NK-92 (cell line): Measurements from ENCODE around the gene ENPP3.
"Not testable (repeated sequence)": the region's sequence is repeated elsewhere in the genome, so short reads cannot be mapped to it uniquely, and the experiment has no call there.

Source experiments
- DNase-seq: peaks from one replicate; lab custom pipeline; 2025; ENCODE audit not compliant: unreplicated experiment; lab: John Stamatoyannopoulos, UW

ENPP3 gene

DNA sequence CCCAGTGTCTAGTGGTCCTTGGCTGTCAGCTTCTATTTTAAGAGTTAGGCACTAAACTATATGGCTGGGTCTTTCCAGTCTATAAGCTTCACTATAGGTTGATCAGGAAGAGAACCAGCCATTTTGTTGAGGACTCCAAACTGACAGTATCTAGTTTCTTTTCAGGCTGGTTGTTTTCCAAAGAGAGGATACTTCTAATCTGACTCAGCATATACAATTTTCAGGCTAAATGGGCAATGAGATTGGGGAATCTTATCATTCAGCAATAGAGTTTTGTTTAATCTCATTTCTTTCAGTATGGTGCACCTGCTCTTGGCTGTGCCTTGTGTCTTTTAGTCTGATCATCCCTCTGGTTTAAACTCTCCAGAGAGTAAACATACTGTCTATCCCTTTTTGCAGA, 94.1 kb downstream of the ENPP3 start:
- no peak for DNase-seq

DNA sequence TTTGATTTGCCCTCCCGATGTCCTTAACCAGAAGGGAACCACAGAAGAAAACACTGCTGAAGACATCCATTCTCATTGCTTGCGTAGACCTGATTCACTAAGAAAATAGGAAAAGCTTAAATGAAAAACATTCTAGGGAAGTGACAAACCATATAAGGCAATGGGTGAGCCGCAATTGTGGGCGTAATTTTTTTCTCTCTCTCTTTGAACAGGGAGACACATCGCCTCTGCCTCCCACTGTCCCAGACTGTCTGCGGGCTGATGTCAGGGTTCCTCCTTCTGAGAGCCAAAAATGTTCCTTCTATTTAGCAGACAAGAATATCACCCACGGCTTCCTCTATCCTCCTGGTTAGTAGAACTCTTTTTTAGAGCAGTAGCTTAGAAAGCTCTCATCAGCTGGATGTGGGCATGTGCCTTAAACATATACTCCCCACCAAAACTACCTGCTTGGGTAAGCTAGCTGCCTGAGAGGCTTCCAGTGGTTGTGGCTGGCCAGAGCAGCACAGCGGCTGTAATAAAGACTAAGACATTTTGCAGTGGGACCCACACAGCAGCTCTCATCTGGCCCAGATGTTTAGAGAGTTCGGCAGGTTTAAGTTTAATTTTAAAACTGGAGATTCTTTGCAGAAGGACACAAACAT, 96.4 kb downstream of the ENPP3 start:
- DNase-seq: no peak

DNA sequence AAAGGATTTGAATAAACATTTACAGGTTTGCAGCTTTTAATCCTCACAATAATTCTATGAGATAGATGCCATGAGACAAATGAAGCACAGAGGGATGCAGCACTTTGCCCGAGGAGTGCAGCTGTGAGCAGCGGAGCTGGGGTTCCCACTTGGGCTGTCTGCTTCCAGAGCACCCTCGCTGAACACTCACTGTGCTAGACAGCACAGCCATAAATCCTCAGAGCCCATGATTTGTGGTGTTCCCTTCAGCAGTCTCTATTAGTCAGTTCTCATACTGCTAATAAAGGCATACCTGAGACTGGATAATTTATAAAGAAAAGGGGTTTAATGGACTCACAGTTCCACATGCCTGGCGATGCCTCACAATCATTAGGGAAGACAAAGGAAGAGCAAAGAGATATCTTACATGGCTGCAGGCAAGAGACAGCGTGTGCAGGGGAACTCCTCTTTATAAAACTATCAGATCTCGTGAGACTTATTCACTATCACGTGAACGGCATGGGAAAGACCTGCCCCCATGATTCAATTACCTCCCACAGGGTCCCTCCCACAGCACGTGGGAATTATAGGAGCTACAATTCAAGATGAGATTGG, 99.0 kb downstream of the ENPP3 start:
- DNase-seq: no peak

DNA sequence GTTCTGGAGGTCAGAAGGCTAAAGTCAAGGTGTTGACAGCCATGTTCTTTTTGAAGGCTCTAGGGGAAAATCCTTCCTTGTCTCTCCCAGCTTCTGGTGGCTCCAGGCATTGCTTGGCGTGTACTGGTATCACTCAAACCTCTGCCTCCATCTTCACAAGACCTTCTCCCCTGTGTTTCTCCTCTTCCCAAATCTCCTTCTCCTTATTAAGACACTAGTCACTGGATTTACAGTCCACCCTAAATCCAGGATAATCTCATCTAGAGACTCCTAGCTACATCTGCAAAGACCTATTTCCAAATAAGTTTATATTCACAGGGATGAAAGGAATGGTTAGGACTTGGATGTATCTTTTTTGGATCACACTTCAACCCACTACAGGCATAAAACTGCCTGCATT, 99.7 kb downstream of the ENPP3 start:
- DNase-seq: no peak

DNA sequence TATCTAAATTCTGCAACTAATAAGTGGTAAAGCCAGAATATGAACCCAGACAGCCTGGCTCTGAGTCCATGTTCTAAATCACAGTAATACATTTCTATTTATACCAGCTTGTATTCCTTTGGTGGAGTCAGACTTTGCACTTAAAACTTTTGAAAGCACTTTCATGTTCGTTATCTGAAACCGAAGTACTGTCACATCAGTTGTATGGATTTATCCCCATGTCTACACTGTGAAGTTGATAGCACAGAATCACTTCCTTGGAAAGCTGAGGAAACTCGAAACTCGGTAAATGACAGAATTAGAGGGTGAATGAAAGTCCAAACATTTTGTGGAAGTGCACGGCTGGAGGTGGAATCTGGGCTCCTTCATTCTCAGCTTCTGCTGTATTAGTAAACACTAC, 102.0 kb downstream of the ENPP3 start:
- no peak for DNase-seq

DNA sequence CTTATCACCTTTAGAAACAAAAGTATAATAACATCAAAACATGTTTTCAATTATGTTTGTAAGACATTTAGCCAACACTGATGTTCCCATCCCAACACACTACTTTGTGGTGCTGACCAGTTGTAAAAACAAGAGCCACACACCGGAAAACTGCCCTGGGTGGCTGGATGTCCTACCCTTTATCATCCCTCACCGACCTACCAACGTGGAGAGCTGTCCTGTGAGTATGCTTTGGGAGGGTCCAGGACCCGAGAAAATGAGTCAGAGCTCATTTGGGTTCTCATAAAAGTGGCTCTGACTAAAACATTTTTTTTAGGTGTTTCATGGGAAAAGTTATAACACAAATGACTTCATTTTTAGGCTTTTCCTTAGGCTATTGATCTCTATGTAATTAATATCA, 103.1 kb downstream of the ENPP3 start:
- no peak for DNase-seq

DNA sequence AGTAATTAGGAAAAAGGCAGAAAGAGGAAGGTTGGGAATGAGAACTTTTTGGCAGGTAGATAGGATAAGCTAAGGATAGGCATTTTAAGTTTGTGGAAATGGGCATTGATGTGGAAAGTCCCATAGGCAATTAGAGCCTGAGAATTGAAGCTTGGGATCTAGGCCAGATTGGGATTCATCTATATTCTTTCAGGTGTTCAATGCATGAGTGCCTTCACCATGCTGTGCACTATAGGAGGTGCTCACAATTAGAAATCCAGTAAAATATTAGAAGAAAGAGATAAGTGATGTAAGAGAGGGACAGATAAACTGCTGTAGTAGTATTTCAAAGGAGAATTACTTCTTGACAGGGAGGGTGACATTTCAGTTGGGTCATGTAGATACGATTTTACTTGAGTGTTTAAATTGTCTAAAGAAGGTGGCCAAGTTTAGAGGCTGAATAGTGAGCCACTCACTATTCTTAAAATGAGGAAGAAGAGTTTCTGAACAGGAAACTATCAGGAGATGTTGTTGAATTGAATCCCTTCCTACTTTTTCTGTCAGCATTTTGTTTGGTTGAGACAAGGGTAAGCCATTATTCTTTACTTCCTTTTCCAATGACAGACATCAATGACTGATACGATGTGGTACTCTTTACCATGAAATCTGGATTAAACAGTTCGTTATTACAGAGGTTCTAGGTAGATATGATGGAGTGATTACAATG, 104.7 kb downstream of the ENPP3 start:
- no peak for DNase-seq

DNA sequence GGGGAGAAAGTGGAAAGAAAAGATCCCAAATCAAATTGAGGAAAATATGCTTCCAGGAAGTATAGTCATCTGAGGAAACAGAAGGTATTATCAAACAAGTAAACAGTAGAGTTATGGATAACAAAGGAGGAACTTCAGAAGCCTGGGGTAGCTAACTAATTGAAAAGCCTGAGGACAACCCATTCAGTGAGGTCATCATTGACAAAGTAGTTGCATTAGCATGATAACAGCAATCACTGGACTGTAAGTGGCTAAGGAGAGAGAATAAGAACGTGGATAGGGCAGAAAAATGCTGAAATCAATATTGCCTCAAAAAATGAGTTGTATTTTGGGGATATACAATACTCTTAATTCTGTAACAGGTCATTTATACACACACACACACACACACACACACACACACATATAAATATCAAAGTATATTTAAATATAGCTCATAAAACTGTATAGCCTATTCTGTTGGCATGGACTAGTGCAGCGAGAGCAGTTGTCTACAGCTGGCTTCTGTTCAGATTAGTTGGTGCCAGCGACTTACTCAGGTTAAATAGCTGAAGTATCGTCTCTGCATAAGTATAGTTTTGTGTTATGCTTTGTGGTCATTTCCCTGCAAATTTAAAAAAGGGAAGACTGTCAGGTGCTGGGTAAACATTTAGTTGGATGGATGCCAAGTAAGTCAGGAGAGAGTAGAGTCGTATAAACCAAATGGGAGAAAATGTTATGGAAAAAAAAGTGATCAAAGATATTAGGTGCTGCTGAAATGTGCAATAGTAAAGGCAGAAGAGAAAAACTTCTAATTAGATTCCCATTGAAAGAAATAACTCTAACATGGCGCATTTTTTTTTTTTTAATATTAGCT, 107.6 kb downstream of the ENPP3 start:
- DNase-seq: no peak

DNA sequence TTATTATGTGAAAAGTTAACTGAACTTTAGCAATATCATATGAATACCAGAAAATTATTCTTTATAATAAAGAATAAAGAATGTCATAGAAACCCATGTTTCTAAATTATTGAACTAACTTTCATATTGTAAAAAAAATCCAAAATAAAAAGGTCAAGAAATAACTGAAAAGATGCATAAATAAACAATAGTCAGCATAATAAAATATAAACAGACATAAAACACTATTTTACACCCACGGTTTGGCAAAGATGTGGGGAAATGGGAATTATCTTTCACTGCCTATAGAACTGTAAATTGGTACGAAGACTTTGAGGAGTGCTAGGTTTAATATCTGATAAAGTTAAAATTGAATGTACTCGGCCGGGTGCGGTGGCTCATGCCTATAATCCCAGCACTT, 108.4 kb downstream of the ENPP3 start:
- DNase-seq: no peak

DNA sequence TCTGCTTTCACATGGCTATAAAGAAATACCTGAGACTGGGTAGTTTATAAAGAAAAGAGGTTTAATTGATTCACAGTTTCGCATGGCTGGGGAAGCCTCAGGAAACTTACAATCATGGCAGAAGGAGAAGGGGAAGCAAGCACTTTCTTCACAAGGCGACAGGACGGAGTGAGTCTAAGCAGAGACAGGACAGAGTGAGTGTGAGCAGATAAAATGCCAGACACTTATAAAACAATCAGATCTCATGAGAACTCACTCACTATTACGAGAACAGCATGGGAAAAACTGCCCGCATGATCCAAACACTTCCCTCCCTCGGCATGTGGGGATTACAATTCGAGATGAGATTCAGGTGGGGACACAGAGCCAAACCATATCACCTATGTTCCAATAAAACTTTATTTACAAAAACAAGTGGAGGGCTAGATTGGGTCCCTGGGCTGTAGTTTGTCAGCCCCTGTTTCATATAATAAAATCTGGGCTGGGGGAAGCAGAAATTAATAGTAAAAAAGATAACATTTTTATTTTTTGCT, 110.8 kb downstream of the ENPP3 start:
- DNase-seq: no peak

DNA sequence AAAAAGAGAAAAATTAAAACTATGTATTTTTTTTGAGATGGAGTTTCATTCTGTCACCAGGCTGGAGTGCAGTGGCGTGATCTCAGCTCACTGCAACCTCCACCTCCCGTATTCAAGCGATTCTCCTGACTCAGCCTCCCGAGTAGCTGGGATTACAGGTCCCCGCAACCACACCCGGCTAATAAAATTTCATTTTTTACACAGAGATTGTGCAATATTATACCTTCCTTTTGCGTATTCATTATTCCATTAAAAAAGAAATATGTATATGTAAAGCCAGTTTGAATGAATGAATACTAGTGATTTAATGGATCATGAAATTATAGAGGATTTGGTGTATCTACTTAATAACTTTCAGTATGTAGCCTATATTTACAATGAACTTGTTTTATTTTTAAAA, 111.9 kb downstream of the ENPP3 start:
- DNase-seq: no peak

DNA sequence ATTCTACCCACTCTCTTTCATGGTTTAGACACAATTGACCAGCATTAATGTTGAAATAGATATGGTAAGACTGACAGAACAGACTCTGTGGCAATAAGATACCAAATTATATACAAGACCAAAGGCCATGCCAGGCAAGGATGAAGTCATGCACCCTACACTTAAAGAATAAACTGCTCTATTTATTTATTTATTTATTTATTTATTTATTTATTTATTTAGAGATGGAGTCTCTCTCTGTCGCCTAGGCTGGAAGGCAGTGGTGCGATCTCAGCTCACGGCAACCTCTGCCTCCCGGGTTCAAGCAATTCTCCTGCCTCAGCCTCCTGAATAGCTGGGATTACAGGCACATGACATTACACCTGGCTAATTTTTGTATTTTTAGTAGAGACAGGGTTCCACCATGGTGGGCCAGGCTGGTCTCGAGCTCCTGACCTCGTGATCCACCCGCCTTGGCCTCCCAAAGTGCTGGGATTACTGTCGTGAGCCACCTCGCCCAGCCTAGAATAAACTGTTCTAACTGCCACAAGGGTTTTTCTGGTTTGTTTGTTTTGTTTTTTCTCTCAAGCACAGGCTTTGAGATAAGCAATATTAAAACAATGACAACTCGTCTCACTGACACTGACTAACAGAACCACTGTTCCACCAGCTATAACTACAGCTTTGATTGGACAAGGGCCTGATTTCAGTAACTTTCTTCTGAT, 114.1 kb downstream of the ENPP3 start:
- DNase-seq: not testable (repeated sequence)

DNA sequence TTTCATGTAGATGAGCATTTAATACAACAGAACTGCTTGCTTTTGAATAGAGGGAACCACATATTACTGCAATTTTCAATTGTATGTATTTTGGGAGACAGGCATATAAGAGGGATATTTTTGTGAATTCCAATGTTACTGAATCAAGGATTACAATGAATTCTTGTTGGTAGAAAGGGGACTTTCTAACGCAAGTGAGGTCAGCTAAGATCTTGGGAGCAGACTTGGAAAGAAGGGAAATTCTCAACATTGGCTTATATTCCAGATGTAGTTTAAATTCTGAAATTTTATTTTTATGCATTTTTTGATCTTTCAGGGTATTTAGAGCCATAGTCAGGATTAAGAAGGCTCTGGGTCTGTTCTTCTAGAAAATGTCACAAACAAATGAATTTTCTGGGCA, 117.0 kb downstream of the ENPP3 start:
- no peak for DNase-seq

DNA sequence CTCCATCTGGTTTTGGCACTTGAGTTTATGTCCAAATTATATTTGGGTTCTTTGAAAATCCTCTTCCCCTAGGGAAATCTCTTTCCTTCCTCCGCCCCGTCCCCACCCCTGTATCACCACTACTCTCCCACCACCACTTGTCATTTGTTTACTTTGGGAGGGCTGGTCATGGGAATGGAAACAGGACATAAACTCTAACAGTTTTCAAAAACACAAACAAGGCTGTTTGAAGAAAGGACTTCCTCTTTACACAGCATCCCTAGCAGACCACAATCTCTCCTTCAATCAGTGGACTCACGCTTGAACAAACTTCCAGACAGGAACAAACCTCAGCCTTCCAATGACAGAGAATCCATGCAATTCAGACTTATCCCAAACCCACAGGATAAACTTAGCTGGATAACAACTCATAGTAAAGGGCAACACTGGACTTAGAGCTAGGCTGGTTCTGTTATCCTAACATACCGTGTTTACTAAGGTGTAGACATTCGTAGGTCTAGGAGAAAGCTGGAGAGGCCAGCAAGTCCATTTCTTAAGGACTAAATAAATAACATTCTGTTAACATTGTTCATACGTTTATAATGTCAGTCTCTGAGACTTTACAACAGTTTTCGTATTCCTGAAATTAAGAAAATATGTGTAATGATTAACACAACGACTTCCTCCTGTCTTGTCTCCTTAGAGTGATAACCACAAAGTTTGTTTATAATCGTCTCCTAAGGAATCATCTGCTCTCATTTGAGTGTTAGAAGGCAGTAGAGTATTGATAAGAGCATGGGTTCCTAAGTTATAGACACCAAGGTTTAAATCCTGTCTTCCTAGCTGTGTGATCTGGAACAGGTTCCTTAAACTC, 117.8 kb downstream of the ENPP3 start:
- DNase-seq: no peak

DNA sequence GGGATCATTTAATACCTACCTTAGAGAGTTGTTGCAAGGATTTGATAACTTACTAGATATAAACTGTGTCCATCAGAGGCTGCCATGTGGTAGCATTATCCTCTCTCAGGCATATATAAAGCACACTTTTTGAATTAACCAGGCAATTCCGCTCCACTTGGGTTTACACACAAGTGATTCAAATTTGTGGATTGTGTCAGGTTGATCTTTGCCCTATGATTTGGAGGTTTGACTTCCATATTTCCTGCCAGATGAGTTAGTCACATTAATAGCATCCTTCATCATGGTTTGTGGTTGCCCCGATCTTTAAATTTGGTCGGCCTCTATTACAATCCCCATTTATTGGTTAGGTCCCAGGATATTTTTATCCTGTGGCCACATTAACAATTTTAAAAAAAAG, 118.5 kb downstream of the ENPP3 start:
- DNase-seq: no peak

DNA sequence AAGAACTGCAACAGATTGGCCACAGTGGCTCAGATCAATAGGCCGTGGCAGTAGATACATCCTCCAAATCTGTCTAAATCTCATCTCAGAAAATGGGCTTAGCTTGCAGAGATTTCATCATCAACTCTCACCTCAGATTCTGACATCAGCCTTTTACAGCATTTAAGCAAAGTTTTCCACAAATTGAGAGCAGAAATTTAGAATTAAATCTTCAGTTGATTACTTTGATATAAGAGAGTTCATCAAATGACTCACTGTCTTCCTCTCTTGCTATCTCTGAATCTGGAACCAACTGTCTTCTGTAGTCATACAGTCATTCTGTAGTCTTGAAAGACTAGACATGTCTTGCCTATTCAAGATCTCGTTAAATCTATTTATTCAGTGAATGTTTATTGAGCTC, 118.9 kb downstream of the ENPP3 start:
- no peak for DNase-seq

DNA sequence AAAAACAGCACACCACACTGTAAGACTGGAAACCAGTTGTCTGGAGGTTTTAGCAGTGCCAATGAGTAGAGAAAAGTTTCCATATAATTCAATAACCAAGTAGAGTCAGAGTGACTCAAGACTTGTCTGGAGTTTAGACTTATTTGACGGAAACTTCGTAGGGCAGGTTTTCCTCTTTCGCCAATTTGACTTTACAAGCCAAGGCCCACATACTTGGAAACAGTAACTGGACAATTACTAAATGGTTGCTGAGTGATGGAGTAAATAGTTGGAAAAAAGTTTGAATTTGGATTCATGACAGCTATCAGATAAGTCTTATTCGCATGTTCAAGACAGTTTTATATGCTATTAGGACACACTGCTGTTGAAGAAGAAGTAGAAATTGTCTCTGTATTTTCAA, 121.8 kb downstream of the ENPP3 start:
- DNase-seq: no peak

DNA sequence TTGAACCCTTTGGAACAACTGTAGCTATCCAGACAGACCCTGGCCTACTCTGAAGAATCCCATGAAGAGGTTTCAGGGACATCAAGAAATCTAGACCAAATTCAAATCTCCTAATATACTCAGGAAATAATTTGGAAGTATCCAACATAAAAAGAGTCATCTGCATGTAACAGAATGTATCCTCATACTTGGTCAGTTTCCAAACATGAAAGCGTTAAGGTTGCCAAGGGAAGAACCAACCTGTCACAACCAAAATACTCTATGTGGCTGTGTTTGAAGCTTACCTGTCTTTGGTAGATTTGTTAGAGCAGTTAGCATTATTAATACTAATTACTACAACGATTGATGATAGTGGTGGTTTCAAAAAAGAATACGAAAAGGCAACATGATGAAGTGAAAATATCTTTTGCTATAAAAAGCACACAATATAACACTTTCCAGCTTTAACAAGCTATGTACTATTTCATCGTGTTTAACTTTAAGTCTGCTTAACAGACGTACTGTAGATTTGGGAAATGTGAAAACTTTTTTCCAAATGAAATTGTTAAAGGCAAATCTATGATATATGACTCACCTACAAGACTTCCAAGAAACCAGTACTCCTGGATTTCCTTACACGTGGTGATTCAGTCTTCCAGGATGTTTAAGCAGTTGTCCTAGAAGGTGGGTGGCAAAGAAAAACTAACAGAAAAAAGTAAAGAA, 124.1 kb downstream of the ENPP3 start:
- no peak for DNase-seq

DNA sequence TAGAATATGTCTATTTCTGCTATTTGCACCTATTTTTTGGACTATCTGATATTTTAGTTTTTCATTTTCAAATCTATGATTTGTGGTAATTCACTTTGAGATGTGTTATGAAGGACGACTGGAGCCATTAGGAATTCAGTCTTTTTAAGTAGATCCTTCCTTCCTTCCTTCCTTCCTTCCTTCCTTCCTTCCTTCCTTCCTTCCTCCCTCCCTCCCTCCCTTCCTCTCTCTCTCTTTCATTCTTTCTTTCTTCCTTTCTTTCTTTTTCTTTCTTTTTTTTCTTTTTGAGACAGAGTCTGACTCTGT, 124.6 kb downstream of the ENPP3 start:
- DNase-seq: no peak

DNA sequence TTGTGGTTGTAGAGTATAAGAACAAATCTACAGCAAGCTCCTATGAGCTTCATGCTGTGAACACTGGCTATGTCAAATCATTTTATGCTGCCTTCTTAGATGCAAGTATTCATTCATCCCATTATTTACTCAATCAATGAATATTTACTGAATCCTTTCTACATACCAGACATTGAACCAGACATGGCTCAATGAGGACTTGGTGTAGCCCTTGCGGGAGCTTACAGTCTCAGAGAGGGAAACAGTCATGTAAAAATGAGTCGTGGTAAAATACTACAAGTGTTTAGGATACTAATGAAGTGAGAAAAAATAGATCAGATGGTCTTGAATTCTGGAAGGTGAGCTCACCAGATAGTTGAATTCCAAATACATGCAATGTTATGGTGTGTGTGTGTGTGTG, 125.9 kb downstream of the ENPP3 start:
- no peak for DNase-seq
